Inferior parietal cortex (tissue), 1 donor: ENCODE data around the gene CSKMT.

Source experiments
- DNase-seq: peaks from one replicate; pipeline ENCODE4 v3.0.0-alpha.2; 2016; ENCODE audit errors: extremely low spot score

The CSKMT gene

DNA sequence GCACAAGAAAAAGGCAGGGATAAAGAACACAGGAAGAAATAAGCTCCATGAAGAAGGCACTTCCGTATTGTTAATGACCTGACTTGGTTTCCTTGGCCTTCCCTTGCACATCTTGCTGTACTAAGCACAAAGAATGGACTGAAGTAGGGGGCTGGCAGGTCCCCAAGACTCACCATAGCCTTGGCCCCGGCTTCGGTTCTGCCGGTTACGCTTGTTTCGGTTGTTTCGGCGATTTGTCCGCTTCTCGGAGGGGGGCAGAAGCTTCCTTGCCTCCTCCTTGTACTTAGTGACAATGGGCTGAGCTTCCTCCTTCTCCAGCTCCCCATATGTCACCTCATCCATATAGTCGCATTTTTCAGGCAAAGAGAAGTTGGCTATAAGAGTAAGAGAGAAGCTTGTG lies 51.7 kb downstream of the CSKMT start:
- no peak for DNase-seq
